NCI-H1694 treated with DMSO at 0.1 percent for 48 hours (cell line): Measurements from ENCODE around the gene HSPB8.
"Not testable (repeated sequence)": the region's sequence is repeated elsewhere in the genome, so short reads cannot be mapped to it uniquely, and the experiment has no call there.

ENCODE experiments used
- DNase-seq: peaks from one replicate; lab custom pipeline; 2025; lab: John Stamatoyannopoulos, UW

The HSPB8 gene

GRCh38 chr12:119206348-119207062 lies 27.8 kb downstream of the HSPB8 start:
- peak; percentile 17 for DNase-seq

DNA sequence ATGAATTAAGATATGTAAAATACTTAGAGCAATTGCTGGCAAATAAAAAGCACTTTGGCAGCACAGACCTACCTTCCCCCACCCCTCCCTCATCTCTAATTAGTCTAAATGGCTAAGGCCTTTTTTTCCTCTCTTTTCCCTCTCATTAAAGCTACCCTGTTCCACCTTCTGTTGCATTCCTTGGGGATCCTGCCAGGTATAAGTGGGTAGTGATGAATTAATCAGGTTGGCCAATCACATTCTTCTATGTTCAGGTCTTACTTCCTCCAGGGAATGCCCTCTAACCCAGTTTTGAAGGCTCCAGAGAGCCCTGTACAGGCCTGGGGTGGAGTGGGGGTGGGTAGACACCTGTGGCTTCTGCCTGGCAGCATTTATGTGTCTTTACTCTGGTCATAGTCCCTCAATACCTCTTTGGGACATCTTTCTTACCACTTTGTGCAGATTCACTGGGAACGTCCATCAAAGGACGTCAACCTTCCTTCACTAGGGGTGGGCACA lies 28.4 kb downstream of the HSPB8 start:
- DNase-seq: no peak

- DNase-seq: no peak
These were observed 29.9 kb downstream of the HSPB8 start for GRCh38 chr12:119208626-119209061.

- no peak for DNase-seq
These were observed 33.2 kb downstream of the HSPB8 start for GRCh38 chr12:119211884-119212283.

- DNase-seq: no peak
These were observed 37.4 kb downstream of the HSPB8 start for GRCh38 chr12:119216084-119216483.

- DNase-seq: not testable (repeated sequence)
These were observed 40.1 kb downstream of the HSPB8 start for GRCh38 chr12:119218875-119219274.

GRCh38 chr12:119222222-119222951 lies 43.7 kb downstream of the HSPB8 start:
- no peak for DNase-seq

GRCh38 chr12:119225454-119225853 lies 46.7 kb downstream of the HSPB8 start:
- DNase-seq: no peak

DNA sequence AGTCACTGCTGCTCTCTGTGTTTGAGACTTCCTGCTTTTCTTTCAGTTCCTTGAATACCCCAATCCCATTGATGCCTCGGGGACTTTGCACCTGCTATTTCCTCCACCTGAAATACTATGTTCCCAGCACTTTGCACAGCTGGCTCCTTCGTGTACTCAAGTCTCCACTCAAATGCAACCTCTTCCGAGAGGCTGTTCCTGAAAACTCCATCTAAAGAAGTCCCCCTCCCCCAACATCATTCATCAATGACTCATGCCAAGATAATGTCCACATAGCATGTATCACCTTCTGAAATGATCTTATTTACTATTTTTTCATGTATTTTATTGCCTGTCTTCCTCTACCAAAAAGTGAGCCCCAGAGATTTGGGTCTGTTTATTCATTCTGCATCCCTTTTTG lies 48.6 kb downstream of the HSPB8 start:
- DNase-seq: no peak

- no peak for DNase-seq
These were observed 50.5 kb downstream of the HSPB8 start for GRCh38 chr12:119229205-119229604.

DNA sequence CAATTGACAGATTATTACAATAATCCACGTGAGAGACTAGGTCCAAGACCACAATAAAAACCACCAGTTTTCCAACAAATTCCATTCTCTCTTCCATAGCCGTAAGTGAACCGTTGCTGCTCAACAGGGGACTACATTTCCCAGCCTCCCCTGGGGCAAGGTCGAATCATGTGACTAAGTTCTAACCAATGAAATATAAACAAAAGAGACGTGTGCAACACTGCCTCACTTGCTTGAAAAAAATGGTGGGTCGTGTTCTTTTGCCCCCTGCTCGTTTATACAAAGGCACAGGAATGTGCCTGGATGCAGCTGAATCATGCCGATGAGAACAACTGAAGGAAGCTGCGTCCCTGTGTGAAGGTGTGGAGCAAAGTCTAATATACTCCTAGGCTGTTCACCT lies 51.1 kb downstream of the HSPB8 start:
- DNase-seq: no peak

GRCh38 chr12:119230807-119231206 lies 52.1 kb downstream of the HSPB8 start:
- DNase-seq: no peak

DNA sequence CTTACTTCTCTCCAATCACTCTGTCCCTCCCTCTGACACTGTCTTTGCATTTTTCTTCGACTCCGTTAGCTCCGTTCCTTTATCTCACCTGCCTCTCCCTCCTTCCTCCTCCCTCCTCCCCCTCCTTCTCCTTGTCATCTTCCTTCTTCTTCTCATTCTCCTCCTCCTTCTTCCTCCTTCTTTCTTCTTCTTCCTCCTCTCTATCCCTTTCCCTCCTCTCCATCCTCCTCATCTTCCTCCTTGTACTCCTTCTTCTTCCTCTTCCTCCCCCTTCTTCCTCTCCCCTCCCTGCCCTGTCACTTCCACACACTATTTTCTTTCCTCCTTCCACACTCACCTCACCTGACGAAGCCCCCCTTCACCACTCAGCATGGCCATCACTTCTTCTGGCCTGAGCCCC lies 53.0 kb downstream of the HSPB8 start:
- no peak for DNase-seq

GRCh38 chr12:119235197-119235751 lies 56.5 kb downstream of the HSPB8 start:
- no peak for DNase-seq

GRCh38 chr12:119236372-119236771 lies 57.6 kb downstream of the HSPB8 start:
- DNase-seq: no peak

DNA sequence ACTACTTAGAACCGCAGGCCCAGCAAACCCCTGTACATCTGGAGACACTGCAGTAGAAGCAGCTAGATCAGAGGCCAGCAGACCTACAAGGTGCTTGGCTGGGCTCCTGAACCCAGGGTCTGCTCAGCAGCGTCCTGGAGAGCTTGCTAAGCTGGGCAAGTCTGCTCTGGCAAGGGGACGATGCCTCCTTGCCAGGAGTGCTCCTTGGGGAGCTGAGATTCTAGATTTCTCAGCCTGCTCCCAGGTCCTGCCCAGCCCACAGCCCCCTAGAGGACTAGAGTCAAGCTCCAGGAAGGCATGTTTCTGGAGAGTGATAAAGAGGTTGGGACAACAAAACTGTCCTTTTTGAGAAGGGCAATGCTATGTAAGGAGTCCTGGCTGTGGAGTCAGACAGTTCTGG lies 60.3 kb downstream of the HSPB8 start:
- DNase-seq: no peak

- DNase-seq: no peak
These were observed 62.3 kb downstream of the HSPB8 start for GRCh38 chr12:119241049-119241448.

DNA sequence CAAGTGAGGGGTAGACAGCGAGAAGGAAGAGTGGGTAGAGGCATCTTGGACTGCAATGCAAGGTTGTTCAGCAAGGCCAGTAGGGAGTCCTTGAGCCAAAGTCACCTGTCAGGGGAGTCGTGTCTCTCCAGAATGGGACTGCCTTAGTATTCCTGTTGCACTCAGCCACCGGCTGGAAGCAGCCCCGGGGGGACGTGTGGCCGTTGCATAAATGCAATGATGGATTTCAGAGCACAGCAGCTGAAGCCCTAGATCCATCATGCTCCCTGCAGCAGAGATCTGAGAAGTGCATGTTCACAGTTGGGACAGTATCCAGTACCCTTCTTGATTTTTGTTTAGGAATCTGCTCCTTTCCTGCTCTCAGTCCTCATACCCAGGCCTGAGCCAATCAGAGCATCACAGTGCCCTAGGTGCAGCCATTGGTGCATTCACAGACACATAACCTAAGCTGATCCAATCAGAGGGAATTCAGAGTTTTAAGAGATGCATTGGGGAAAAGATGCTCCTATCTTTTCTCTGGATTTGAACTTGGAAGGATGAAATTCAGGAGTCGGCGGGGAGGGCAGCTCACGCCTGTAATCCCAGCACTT lies 62.9 kb downstream of the HSPB8 start:
- DNase-seq: no peak
